CD4-positive, alpha-beta T cell treated with Interleukin-15 for 4 hours (primary cell): ENCODE measurements around the gene SLC9A3.
A peak's percentile ranks its signal among the peaks of the same experiment; 100 is the strongest.
"Not testable (repeated sequence)": the region's sequence is repeated elsewhere in the genome, so short reads cannot be mapped to it uniquely, and the experiment has no call there.

Experiments
- DNase-seq: peaks from one replicate; pipeline ENCODE4 v3.0.0-alpha.2; 2020; ENCODE audit warnings: low spot score

SLC9A3 gene

GRCh38 chr5:474840-475661, 49.2 kb downstream of the SLC9A3 start:
- no peak for DNase-seq

GRCh38 chr5:474232-474839, 49.9 kb downstream of the SLC9A3 start:
- DNase-seq: not testable (repeated sequence)

DNA sequence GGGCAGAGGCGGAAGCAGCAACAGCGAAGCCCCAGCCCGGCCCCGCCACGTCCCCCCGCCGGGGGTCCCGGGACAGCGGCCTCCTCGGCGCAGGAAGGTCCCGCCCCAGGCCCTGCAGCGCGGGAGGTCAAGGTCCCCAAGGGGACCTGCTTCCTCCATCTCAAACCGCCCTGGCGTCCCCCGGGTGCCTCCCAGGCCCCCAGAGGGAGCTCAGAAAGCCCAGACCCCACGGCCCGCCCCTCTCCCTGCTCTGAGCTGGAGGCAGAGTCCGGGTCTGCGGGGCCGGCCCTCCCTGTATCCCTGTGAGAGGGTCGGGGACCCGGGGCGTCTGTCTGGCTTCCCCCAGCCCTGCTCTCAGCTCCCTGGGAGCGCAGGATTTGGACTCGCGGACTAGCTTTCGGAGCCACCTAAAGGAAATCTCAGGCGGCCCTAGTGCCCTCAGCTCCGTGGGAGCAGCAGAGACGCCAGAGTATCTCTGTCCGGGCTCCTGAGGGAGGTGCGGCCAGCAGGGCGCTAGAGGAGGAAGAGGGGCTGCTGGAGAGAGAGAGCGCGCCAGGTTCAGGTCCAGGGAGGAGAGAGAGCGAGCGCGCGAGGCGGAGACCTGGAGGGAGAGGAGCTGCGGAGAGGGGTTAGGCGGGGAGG, 50.6 kb downstream of the SLC9A3 start:
- peak; percentile 7 for DNase-seq

DNA sequence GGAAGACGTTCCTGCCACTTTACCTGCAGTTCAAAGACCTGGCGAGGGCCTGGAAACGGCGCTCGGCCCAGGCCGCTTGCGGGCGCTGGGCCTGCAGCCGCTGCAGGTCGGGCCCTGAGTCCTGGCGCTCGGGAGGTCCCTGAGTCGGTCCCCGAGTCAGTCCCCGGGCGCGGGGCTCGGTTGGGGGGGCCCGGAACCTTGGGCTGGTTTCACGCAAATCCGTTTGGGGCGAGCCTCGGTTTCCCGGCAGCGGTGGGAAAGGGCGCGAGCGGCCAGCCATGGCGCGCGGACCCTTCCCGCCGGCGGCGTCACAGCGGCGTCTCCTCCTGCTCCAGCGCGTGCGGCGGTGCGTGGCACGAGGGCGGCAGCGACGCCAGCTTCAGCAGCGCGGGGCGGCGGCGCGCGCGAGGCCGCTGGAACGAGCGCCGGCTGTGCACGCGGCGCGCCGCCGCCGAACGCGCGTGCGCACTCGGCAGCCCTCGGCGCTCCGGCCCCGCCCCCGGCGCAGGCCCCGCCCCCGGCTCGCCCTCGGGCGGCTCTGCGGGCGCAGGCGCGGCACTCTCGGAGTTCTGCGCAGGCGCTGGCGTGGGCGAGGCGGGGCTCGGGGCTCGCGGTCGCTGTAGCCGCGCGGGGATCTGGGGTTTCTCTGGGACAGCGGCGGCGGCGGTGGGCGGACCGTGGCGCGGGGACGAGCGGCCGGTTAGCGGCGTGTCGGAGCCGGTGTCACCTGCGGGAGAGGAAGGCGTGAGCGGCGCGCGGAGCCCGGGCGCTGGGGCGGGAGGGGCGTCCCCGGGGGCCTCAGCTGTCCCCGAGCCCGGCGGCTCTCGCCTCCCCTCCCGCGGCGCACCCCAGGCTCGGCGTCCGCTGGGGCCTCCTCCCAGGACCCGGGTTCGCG, 51.3 kb downstream of the SLC9A3 start:
- DNase-seq: peak; percentile 80

- DNase-seq: peak; percentile 8
Measured at GRCh38 chr5:472076-472655, 52.1 kb downstream of the SLC9A3 start.

DNA sequence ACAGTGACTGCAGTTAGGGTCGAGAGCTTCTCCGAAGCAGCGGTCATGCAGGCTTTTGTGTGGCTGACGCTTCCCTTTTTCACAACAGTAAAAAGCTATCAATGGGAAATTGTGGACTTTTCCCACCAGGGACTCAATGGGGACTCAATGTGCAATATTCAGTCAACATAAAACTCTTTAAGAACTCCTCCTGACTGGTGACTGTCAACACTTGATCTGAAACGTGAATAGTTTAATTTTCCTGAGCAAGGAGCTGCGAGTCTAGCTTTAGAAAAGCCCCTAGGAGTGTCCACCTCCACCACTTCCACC, 52.5 kb downstream of the SLC9A3 start:
- no peak for DNase-seq

DNA sequence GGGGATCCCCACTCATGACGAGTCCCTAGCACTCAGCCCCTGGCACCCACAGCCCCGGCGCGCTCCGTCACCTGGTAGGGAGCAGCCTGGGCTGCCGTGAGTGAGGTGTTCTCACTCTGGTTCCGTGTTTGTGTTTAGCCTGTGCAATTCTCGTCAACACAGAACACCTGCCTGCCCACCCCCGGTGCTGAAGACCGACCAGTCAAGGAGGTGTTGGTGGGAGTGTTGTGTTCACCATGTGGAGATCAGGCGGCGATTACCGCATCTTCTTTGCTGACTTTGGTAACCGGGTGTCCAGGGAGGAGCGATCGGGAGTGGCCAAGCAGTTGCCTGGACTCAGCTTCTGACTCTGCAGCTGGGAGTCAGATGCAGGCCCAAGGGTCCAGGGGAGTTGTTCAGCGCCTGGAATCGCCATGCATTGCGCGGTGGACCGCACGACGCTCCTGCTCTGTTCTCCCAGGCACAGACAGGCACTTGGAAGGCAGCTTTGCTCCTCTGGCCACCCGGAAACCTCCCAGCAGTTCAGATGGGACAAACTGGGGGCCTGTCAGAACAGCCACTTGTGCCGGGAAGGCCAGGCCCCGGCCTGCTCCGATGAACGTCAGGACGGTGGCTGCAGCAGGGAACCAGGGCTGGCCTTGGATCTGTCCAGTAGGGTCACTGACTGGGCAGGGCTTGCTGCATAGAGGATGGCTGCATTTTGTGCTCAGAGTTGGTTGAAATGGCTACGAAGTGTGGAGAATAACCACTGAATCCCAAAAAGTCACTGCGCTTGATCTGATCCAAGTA, 53.1 kb downstream of the SLC9A3 start:
- DNase-seq: no peak

GRCh38 chr5:469752-470483, 54.3 kb downstream of the SLC9A3 start:
- DNase-seq: no peak

DNA sequence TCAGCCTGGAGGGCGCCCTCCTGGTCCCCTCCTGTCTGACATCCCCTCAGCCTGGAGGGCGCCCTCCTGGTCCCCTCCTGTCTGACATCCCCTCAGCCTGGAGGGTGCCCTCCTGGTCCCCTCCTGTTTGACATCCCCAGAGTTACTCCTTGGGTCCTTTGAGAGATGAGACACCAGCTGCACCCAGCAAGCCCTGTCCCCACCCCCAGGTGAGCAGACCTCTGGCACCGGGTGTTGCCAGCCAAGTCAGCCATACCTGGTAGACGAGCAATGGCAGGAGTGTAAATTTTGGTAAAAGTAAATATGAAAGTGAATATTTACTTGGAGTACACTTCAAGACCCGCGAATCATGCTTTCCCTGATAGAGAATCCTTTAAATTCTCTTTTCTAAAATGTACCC, 55.8 kb downstream of the SLC9A3 start:
- DNase-seq: no peak

GRCh38 chr5:466661-467310, 57.5 kb downstream of the SLC9A3 start:
- DNase-seq: no peak

DNA sequence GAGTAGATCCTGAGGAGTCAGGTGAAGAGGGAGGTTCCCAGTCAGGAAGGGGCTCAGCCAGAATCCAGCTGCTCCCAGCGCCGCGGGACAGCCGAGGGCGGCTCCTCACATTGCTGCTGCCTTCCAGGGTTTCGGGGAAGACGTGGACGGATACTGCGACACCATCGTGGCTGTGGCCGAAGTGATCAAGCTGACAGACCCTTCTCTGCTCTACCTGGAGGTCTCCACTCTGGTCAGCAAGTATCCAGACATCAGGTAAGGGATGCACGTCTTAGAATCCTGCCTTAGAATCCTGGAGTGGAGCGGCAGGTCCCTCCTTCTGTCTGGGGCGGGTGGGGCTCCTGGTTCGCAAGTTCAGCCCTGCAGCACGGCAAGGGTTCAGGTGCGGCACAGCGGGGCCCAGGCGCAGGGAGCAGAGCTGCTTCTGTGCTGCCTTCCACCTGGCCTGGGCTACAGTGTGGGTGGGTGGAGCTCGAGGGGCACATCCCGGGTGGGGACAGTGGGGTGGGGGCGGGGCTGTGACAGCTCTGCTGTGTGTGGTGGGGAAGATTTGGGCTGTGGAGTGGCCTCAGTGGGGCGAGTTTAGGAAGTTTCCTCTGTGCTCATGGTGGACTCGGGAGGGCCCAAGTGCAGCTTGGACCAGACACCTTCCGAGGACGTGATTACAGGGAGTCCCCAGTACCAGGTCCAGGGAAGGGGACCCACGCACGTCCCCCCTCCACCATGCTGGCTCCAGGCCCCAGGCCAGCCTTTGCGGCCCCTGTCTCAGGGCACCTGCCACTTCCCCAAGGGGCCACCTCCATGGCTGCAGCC, 58.5 kb downstream of the SLC9A3 start:
- DNase-seq: no peak

DNA sequence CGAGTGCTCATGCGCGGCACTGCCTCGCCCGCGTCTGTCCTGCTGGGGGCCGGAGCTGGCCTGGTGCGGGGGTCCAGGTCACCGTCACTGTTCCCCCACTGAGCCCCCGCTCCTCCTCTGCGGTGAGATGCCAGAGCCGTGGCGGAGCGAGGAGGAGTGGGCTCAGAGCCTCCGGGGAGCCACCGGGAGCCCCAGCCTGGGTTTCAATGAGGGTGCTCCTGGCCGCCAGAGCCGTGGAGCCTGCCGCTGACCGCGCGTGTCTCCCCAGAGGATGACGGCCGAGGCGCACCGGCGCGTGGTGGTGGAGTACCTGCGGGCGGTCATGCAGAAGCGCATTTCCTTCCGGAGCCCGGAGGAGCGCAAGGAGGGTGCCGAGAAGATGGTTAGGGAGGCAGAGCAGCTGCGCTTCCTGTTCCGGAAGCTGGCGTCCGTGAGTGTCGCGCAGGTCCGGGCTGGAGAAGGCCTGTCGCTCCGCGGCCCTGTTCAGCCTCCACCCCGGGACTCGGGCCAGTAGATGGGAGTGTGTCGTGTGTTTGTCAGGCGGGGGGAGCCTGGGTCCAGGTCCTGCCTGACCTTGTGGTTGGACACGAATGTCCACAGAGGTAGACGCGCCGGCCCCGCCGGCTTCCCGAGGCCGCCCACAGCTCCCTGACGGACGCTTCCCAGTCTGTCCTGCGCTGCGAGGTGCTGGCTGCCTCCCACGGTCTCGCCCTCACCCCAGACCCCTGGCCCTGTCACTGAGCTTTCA, 59.2 kb downstream of the SLC9A3 start:
- no peak for DNase-seq

- DNase-seq: no peak
Measured at GRCh38 chr5:464446-464842, 59.8 kb downstream of the SLC9A3 start.

- peak; percentile 70 for DNase-seq
Measured at GRCh38 chr5:463952-464351, 60.3 kb downstream of the SLC9A3 start.

GRCh38 chr5:463301-463700, 60.9 kb downstream of the SLC9A3 start:
- no peak for DNase-seq

DNA sequence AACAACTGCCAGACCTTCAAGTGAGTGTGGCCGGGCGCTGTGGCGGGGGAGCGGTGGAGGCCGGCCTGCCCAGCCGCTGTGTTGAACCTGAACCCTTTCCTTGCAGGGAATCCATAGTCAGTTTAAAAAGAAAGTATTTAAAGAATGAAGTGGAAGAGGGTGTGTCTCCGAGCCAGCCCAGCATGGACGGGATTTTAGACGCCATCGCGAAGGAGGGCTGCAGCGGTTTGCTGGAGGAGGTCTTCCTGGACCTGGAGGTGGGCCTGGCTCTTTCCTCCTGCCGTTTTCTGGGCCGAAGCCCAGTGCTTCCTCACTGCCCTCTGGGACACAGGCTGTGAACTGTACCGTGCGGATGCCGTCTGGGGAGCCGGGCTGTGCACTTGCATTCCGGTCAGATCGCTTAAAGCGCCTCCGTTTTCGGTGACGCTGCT, 62.2 kb downstream of the SLC9A3 start:
- DNase-seq: no peak

DNA sequence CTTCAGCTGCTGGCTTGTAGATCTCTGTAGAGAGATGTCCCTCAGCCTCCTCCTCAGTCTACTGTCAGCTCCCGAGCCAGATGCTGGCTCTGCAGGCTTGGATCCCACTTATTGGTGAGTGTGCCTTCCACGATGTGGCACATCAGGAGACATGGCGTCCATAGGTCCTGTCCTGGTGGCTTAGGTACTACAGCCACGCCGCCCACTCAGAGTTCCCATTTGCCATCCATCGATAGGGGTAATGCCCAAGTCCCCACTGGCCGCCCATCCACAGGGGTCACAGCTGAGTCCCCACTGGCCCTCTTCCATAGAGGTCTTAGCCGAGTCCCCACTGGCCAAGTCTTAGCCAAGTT, 64.0 kb downstream of the SLC9A3 start:
- DNase-seq: no peak

GRCh38 chr5:459562-460272, 64.5 kb downstream of the SLC9A3 start:
- no peak for DNase-seq
